HEK293 (cell line): Measurements from ENCODE around the gene MEMO1.

Experiments used
- CTCF ChIA-PET: fragments of 350-600 bp; formaldehyde crosslinking; extraction: SDS; loops from one replicate; lab custom pipeline; 2021; ENCODE audit warnings: antibody characterized with exemption; lab: Yijun Ruan, JAX
- POLR2A ChIA-PET: fragments of 300-600 bp; formaldehyde crosslinking; extraction: SDS; loops from one replicate; lab custom pipeline; 2020; ENCODE audit warnings: antibody characterized with exemption, inconsistent platforms; lab: Yijun Ruan, JAX
- H3K27ac ChIP-seq: fragments of 200-500 bp; sonication (Bioruptor generic); 2 replicates; pipeline ENCODE4 v1.5.1; 2014; ENCODE audit warnings: low read depth, low read length, control low read depth, inconsistent platforms; ENCODE audit errors: extremely low read depth
- H3K36me3 ChIP-seq, 2 experiments: fragments of 200-500 bp in 1 of 2; sonication (Bioruptor generic) in 1 of 2; 1 replicate in 1 of 2; 2 replicates in 1 of 2; pipeline ENCODE4 v1.5.1; 2014 to 2017; ENCODE audit warnings: inconsistent platforms in 2 of 2, low read length in 2 of 2; ENCODE audit not compliant: control insufficient read depth in 2 of 2, insufficient read depth in 1 of 2
- H3K4me1 ChIP-seq: fragments of 200-500 bp; sonication (Bioruptor generic); 2 replicates; pipeline ENCODE4 v1.5.1; 2014; ENCODE audit warnings: mild to moderate bottlenecking, low read length, inconsistent platforms; ENCODE audit not compliant: control insufficient read depth, insufficient read depth
- H3K4me3 ChIP-seq: 2 replicates; pipeline ENCODE4 v1.5.1; 2011; ENCODE audit warnings: low read depth, mild to moderate bottlenecking, control low read depth, low read length, moderate library complexity
- H3K9me3 ChIP-seq: fragments of 200-500 bp; sonication (Bioruptor generic); 2 replicates; pipeline ENCODE4 v1.5.1; 2014; ENCODE audit warnings: low read depth, low read length, inconsistent platforms; ENCODE audit not compliant: control insufficient read depth, insufficient read depth
- HOXD13 ChIP-seq: sonication (generic); formaldehyde crosslinking; IDR thresholded peaks from 2 replicates; pipeline ENCODE4 v1.8.0; 2022; ENCODE audit warnings: missing genetic modification reagents, borderline replicate concordance
- KLF9 ChIP-seq: fragments of 450-650 bp; formaldehyde crosslinking; IDR thresholded peaks from 2 replicates; pipeline ENCODE4 v1.5.1; 2016; ENCODE audit warnings: missing biosample characterization, missing genetic modification characterization, low read depth
- REST ChIP-seq: fragments of 450-650 bp; formaldehyde crosslinking; IDR thresholded peaks from 2 replicates; pipeline ENCODE4 v1.5.1; 2016; ENCODE audit warnings: missing biosample characterization, missing genetic modification characterization
- SCRT2 ChIP-seq: fragments of 450-650 bp; formaldehyde crosslinking; IDR thresholded peaks from 2 replicates; pipeline ENCODE4 v1.5.1; 2016; ENCODE audit warnings: missing biosample characterization, missing genetic modification characterization
- SP7 ChIP-seq: fragments of 450-650 bp; formaldehyde crosslinking; IDR thresholded peaks from 2 replicates; pipeline ENCODE4 v1.5.1; 2016; ENCODE audit warnings: missing biosample characterization, missing genetic modification characterization
- ZNF175 ChIP-seq: fragments of 450-650 bp; formaldehyde crosslinking; IDR thresholded peaks from 2 replicates; pipeline ENCODE4 v1.5.1; 2016; ENCODE audit warnings: missing biosample characterization, missing genetic modification characterization
- ZNF214 ChIP-seq: fragments of 450-650 bp; formaldehyde crosslinking; IDR thresholded peaks from 2 replicates; pipeline ENCODE4 v1.5.1; 2017; ENCODE audit warnings: missing biosample characterization, mild to moderate bottlenecking, missing genetic modification characterization, borderline replicate concordance
- ZNF280D ChIP-seq: fragments of 450-650 bp; formaldehyde crosslinking; IDR thresholded peaks from 2 replicates; pipeline ENCODE4 v1.5.1; 2016; ENCODE audit warnings: missing biosample characterization, missing genetic modification characterization
- ZNF423 ChIP-seq: fragments of 450-650 bp; formaldehyde crosslinking; IDR thresholded peaks from 2 replicates; pipeline ENCODE4 v1.5.1; 2016; ENCODE audit warnings: missing biosample characterization, missing genetic modification characterization
- ZNF529 ChIP-seq: fragments of 450-650 bp; formaldehyde crosslinking; IDR thresholded peaks from 2 replicates; pipeline ENCODE4 v1.5.1; 2017; ENCODE audit warnings: missing genetic modification characterization, missing biosample characterization; ENCODE audit not compliant: insufficient replicate concordance
- ZNF600 ChIP-seq: fragments of 450-650 bp; formaldehyde crosslinking; IDR thresholded peaks from 2 replicates; pipeline ENCODE4 v1.5.1; 2016; ENCODE audit warnings: missing biosample characterization, missing genetic modification characterization
- ZNF747 ChIP-seq: fragments of 450-650 bp; formaldehyde crosslinking; IDR thresholded peaks from 2 replicates; pipeline ENCODE4 v1.5.1; 2016; ENCODE audit warnings: missing biosample characterization, missing genetic modification characterization
- ZNF76 ChIP-seq: fragments of 450-650 bp; formaldehyde crosslinking; IDR thresholded peaks from 2 replicates; pipeline ENCODE4; 2016; ENCODE audit warnings: low read depth, missing biosample characterization, missing genetic modification characterization, borderline replicate concordance
- ZNF792 ChIP-seq: fragments of 450-650 bp; formaldehyde crosslinking; IDR thresholded peaks from 2 replicates; pipeline ENCODE4 v1.5.1; 2016; ENCODE audit warnings: missing biosample characterization, missing genetic modification characterization
- ZSCAN4 ChIP-seq: fragments of 450-650 bp; formaldehyde crosslinking; IDR thresholded peaks from 2 replicates; pipeline ENCODE4 v1.5.1; 2017; ENCODE audit warnings: missing biosample characterization, missing genetic modification characterization
- ZXDB ChIP-seq: fragments of 450-650 bp; formaldehyde crosslinking; IDR thresholded peaks from 2 replicates; pipeline ENCODE4 v1.5.1; 2016; ENCODE audit warnings: missing biosample characterization, missing genetic modification characterization
- TF ChIP-seq, protein P1 (sequence below): fragments of 450-650 bp; formaldehyde crosslinking; IDR thresholded peaks from 2 replicates; pipeline ENCODE4 v1.5.1; 2016; ENCODE audit warnings: missing biosample characterization, missing genetic modification characterization

MEMO1 gene

DNA sequence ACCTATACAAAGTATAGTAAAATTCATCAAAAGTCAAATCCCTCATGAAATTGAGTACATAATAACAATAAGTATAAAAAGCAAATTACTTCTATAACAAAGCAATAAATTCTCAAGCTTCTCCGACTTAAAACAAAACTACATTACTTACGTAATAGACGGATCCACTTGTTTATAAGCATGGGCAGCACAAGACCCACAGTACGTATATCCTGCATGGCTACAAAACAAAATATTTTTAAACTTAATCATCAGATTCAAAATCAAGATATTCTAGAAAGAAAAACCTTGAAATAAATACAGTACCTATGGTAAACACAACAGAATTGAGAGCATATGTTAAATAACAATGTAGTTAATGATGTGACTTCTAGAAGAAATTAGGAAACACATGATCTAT is 78.9 kb downstream of the MEMO1 start:
- no peaks in the 10 kb centered on the region for H3K4me1 ChIP-seq
- ChIA-PET CTCF (interaction anchor here (0.6 kb wide), 1 partner anchor 404 kb away, joined by 3 read pairs; no protein-coding TSS in a partner anchor), POLR2A (no interaction called here)
- TF ChIP-seq ZSCAN4 (tag by site-specific recombination) (no peak), REST (tag by site-specific recombination) (no peak)
- peaks cover 0 to 3% of the 10 kb centered on the region in 2 experiments; a peak in 1 of 3 replicates for H3K36me3 ChIP-seq
- no peak overlapping the region for H3K4me3 ChIP-seq
- H3K9me3 ChIP-seq, result no peaks in the 10 kb centered on the region
- H3K27ac ChIP-seq, result no peak overlapping the region

- ChIA-PET POLR2A (no interaction called here), CTCF (interaction anchor here (0.7 kb wide), 1 partner anchor 29 kb away, joined by 4 read pairs; no protein-coding TSS in a partner anchor)
- TF ChIP-seq SP7 (tag by site-specific recombination), result no peak
- TF ChIP-seq HOXD13, result no peak
- TF ChIP-seq ZNF600, result no peak
- TF ChIP-seq ZNF423 (tag by site-specific recombination), result no peak
- TF ChIP-seq KLF9 (tag by site-specific recombination), result no peak
- no peak for TF ChIP-seq ZNF792 (tag by site-specific recombination)
- no peak for TF ChIP-seq ZNF280D (tag by site-specific recombination)
- TF ChIP-seq SCRT2 (tag by site-specific recombination), result no peak
- no peak for TF ChIP-seq ZNF76 (tag by site-specific recombination)
- no peak for TF ChIP-seq ZNF529 (tag by site-specific recombination)
- TF ChIP-seq ZXDB, result no peak
- no peak for TF ChIP-seq ZNF175 (tag by site-specific recombination)
- TF ChIP-seq ZNF214 (tag by site-specific recombination), result no peak
- TF ChIP-seq, protein P1, sequence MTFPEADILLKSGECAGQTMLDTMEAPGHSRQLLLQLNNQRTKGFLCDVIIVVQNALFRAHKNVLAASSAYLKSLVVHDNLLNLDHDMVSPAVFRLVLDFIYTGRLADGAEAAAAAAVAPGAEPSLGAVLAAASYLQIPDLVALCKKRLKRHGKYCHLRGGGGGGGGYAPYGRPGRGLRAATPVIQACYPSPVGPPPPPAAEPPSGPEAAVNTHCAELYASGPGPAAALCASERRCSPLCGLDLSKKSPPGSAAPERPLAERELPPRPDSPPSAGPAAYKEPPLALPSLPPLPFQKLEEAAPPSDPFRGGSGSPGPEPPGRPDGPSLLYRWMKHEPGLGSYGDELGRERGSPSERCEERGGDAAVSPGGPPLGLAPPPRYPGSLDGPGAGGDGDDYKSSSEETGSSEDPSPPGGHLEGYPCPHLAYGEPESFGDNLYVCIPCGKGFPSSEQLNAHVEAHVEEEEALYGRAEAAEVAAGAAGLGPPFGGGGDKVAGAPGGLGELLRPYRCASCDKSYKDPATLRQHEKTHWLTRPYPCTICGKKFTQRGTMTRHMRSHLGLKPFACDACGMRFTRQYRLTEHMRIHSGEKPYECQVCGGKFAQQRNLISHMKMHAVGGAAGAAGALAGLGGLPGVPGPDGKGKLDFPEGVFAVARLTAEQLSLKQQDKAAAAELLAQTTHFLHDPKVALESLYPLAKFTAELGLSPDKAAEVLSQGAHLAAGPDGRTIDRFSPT (tag by site-specific recombination), result no peak
- TF ChIP-seq ZNF747 (tag by site-specific recombination), result no peak
- no peaks in the 10 kb centered on the region; a peak in 1 of 3 replicates for H3K36me3 ChIP-seq
- H3K27ac ChIP-seq, result no peak overlapping the region
- no peak overlapping the region for H3K4me3 ChIP-seq
- H3K9me3 ChIP-seq, result no peaks in the 10 kb centered on the region
- peaks cover 5% of the 10 kb centered on the region; the same call in 1 of the 2 replicates for H3K4me1 ChIP-seq
Observed at GRCh38 chr2:31925517-31925916, 85.3 kb downstream of the MEMO1 start.
